SK-N-SH (cell line): ENCODE measurements around the gene MAB21L3. TPM values are rescaled to one million over a fixed set of nuclear protein-coding genes. Genes with fewer than 3 reads are reported as not detected.

Source experiments
- CTCF ChIA-PET: fragments of 300-600, 350-600 bp; formaldehyde crosslinking; extraction: SDS; loops from one replicate; lab custom pipeline; 2021; lab: Yijun Ruan, JAX
- POLR2A ChIA-PET: fragments of 350-600 bp; sonication (Branson Sonifier 250); formaldehyde crosslinking; extraction: SDS; loops from one replicate; lab custom pipeline; 2020; ENCODE audit warnings: antibody characterized with exemption, inconsistent platforms; lab: Yijun Ruan, JAX
- DNase-seq: peaks from one replicate; pipeline ENCODE4 v3.0.0; 2012
- H2AFZ ChIP-seq: fragments of 200-600 bp; sonication (generic); 2 replicates; pipeline ENCODE4 v1.8.1; 2016; ENCODE audit warnings: antibody characterized with exemption, mild to moderate bottlenecking, low read depth
- H3F3A ChIP-seq: fragments of 200-600 bp; sonication (generic); replicated peaks from 2 replicates; pipeline ENCODE3; 2016; ENCODE audit warnings: antibody characterized with exemption, mild to moderate bottlenecking; ENCODE audit not compliant: insufficient read depth
- H3K27ac ChIP-seq, 2 experiments: fragments of 200-500 bp in 1 of 2; fragments of 200-600 bp in 1 of 2; sonication (Bioruptor generic) in 1 of 2; sonication (generic), shearing (Covaris generic) in 1 of 2; 2 replicates each; pipeline versions ENCODE4 v1.5.1 to v1.6.1; 2014 to 2016; ENCODE audit warnings: low read depth in 2 of 2, inconsistent platforms in 1 of 2, low read length in 1 of 2, mild to moderate bottlenecking in 1 of 2, mixed read lengths in 1 of 2
- H3K27me3 ChIP-seq: fragments of 200-600 bp; sonication (generic), shearing (Covaris generic); 2 replicates; pipeline ENCODE4 v1.6.1; 2016; ENCODE audit warnings: mixed run types; ENCODE audit not compliant: insufficient read depth
- H3K36me3 ChIP-seq, 2 experiments: fragments of 200-500 bp in 1 of 2; fragments of 200-600 bp in 1 of 2; sonication (Bioruptor generic) in 1 of 2; sonication (generic) in 1 of 2; replicated peaks in 1 of 2; 2 replicates each; pipeline versions ENCODE3 to v1.5.1; 2014 to 2016; ENCODE audit warnings: low read length in 1 of 2, mild to moderate bottlenecking in 1 of 2; ENCODE audit not compliant: insufficient read depth in 2 of 2, control insufficient read depth in 1 of 2
- H3K4me1 ChIP-seq, 2 experiments: fragments of 200-500 bp in 1 of 2; fragments of 200-600 bp in 1 of 2; sonication (Bioruptor generic) in 1 of 2; sonication (generic), shearing (Covaris generic) in 1 of 2; 2 replicates each; pipeline versions ENCODE4 v1.5.1 to v1.6.1; 2014 to 2016; ENCODE audit warnings: low read depth in 1 of 2, low read length in 1 of 2, mixed run types in 1 of 2; ENCODE audit not compliant: insufficient read depth in 2 of 2, control insufficient read depth in 1 of 2
- H3K4me2 ChIP-seq: fragments of 200-600 bp; sonication (generic), shearing (Covaris generic); 2 replicates; pipeline ENCODE4 v1.6.1; 2017; ENCODE audit warnings: mixed run types
- H3K4me3 ChIP-seq, 2 experiments: fragments of 200-500 bp in 1 of 2; fragments of 200-600 bp in 1 of 2; sonication (Bioruptor generic) in 1 of 2; sonication (generic), shearing (Covaris generic) in 1 of 2; 2 replicates each; pipeline versions ENCODE4 v1.5.1 to v1.8.1; 2014 to 2016; ENCODE audit warnings: low read depth in 2 of 2, inconsistent platforms in 1 of 2, low read length in 1 of 2, mild to moderate bottlenecking in 1 of 2, mixed read lengths in 1 of 2, moderate library complexity in 1 of 2
- H3K79me2 ChIP-seq: fragments of 200-600 bp; sonication (generic); 2 replicates; pipeline ENCODE4 v1.8.1; 2017; ENCODE audit warnings: mild to moderate bottlenecking; ENCODE audit not compliant: insufficient read depth
- H3K9ac ChIP-seq: fragments of 200-600 bp; sonication (generic); 2 replicates; pipeline ENCODE4 v1.6.1; 2017; ENCODE audit warnings: mixed run types
- H3K9me2 ChIP-seq: fragments of 200-600 bp; sonication (generic); 2 replicates; pipeline ENCODE4 v1.6.1; 2017; ENCODE audit warnings: mixed run types
- H3K9me3 ChIP-seq: fragments of 200-600 bp; sonication (generic); 2 replicates; pipeline ENCODE4 v1.6.1; 2017; ENCODE audit warnings: mixed run types, mild to moderate bottlenecking, moderate library complexity
- H4K20me1 ChIP-seq: fragments of 200-600 bp; sonication (generic); 2 replicates; pipeline ENCODE4 v1.6.1; 2017; ENCODE audit warnings: mild to moderate bottlenecking, mixed run types; ENCODE audit not compliant: insufficient read depth
- EP300 ChIP-seq, 2 experiments: IDR thresholded peaks; 2 replicates each; pipeline versions ENCODE4 v1.4.0 to v1.6.1; 2012; ENCODE audit warnings: borderline replicate concordance in 1 of 2, low read depth in 1 of 2, low read length in 1 of 2
- FOXM1 ChIP-seq: IDR thresholded peaks from 2 replicates; pipeline ENCODE4 v1.4.0; 2012; ENCODE audit warnings: low read depth, mild to moderate bottlenecking
- GABPA ChIP-seq: IDR thresholded peaks from 2 replicates; pipeline ENCODE4 v1.4.0; 2012; ENCODE audit warnings: low read depth, mild to moderate bottlenecking
- GATA2 ChIP-seq: sonication (generic); formaldehyde crosslinking; IDR thresholded peaks from 2 replicates; pipeline ENCODE4 v1.5.0; 2020; ENCODE audit warnings: mild to moderate bottlenecking, missing genetic modification reagents
- JUND ChIP-seq: IDR thresholded peaks from 2 replicates; pipeline ENCODE4 v1.4.0; 2012
- MEF2A ChIP-seq: IDR thresholded peaks from 2 replicates; pipeline ENCODE4 v1.4.0; 2012; ENCODE audit warnings: low read depth, borderline replicate concordance
- NFIC ChIP-seq: IDR thresholded peaks from 2 replicates; pipeline ENCODE4 v1.4.0; 2012; ENCODE audit warnings: borderline replicate concordance
- POLR2AphosphoS5 ChIP-seq: IDR thresholded peaks from 2 replicates; pipeline ENCODE4 v1.6.1; 2012; ENCODE audit warnings: low read depth, low read length
- RAD21 ChIP-seq: IDR thresholded peaks from 2 replicates; pipeline ENCODE4 v1.6.1; 2012; ENCODE audit warnings: mild to moderate bottlenecking, low read length
- RCOR1 ChIP-seq: fragments of 150-350 bp; IDR thresholded peaks from 2 replicates; pipeline ENCODE4 v1.6.1; 2017; ENCODE audit warnings: antibody characterized with exemption, low read length
- SIN3A ChIP-seq: IDR thresholded peaks from 2 replicates; pipeline ENCODE4 v1.6.1; 2012; ENCODE audit warnings: low read depth, mild to moderate bottlenecking, low read length, moderate library complexity, borderline replicate concordance
- TAF1 ChIP-seq: IDR thresholded peaks from 2 replicates; pipeline ENCODE4 v1.6.1; 2012; ENCODE audit warnings: low read depth, mild to moderate bottlenecking, low read length, moderate library complexity, borderline replicate concordance
- TCF12 ChIP-seq: IDR thresholded peaks from 2 replicates; pipeline ENCODE4 v1.4.0; 2012
- TEAD4 ChIP-seq: IDR thresholded peaks from 2 replicates; pipeline ENCODE4 v1.4.0; 2012; ENCODE audit warnings: mild to moderate bottlenecking, borderline replicate concordance; ENCODE audit not compliant: insufficient read depth
- YY1 ChIP-seq: IDR thresholded peaks from 2 replicates; pipeline ENCODE4 v1.4.0; 2012; ENCODE audit warnings: low read depth, mild to moderate bottlenecking
- WGBS: methylation state at CpG from one replicate; pipeline ENCODE4 v1.1.6; 2017; ENCODE audit warnings: low lambda C conversion rate; 5-methylcytosine and 5-hydroxymethylcytosine counted together
- polyA plus RNA-seq, 3 experiments: library from polyadenylated mRNA; depleted of rRNA; stranded (reverse); fragments of >200 nt; gene quantifications; 2 replicates each; pipeline ENCODE4 v1.2.3, GENCODE V29; 2012
- TF ChIP-seq, protein P1 (sequence below): IDR thresholded peaks from 2 replicates; pipeline ENCODE4; 2012
- TF ChIP-seq, protein P2 (sequence below): fragments of 200-600 bp; sonication (generic); IDR thresholded peaks from 2 replicates; pipeline ENCODE4 v1.6.1; 2017; ENCODE audit warnings: antibody characterized with exemption, mild to moderate bottlenecking, moderate library complexity
- TF ChIP-seq, protein P3 (sequence below): fragments of 150-350 bp; IDR thresholded peaks from 2 replicates; pipeline ENCODE4 v1.6.1; 2016; ENCODE audit warnings: mild to moderate bottlenecking, low read depth, low read length
- TF ChIP-seq, protein P4 (sequence below): IDR thresholded peaks from 2 replicates; pipeline ENCODE4 v1.4.0; 2012; ENCODE audit warnings: low read depth, borderline replicate concordance
- TF ChIP-seq, protein P5 (sequence below): fragments of 150-350 bp; IDR thresholded peaks from 2 replicates; pipeline ENCODE4 v1.6.1; 2017; ENCODE audit warnings: antibody characterized with exemption, low read length, low read depth, borderline replicate concordance

MAB21L3 gene
- polyA plus RNA-seq, 1 of the 3 experiments (the other 2 are of a cell fraction) = not detected

DNA sequence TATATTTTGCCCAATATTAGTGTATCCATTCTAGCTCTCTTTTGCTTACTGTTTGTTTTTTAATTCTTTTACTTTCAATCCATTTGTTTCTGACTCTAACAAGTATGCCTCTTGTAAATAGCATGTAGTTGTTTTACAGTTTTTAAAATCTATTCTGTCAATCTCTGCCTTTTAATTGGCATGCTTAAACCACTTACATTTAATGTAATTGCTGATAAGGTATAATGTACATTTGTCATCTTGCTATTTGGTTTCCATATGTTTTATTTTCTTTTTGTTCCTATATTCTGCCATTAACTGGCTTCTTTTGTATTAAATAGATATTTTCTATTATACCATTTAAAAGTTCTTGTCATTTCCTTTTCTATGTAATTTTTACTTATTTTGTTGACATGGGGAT lies 16.2 kb upstream of the MAB21L3 start (continued):
- TF ChIP-seq NFIC (no peak), EP300 (IDR thresholded peaks at IDR 0.05; ENCODE audit: borderline replicate concordance in 1 of 2, low read depth in 1 of 2, low read length in 1 of 2) (no peak), MEF2A (no peak), TEAD4 (no peak), RAD21 (no peak), GABPA (no peak), RCOR1 (no peak), FOXM1 (no peak), GATA2 (CRISPR knock-in tag) (no peak)
- TF ChIP-seq, protein P1, sequence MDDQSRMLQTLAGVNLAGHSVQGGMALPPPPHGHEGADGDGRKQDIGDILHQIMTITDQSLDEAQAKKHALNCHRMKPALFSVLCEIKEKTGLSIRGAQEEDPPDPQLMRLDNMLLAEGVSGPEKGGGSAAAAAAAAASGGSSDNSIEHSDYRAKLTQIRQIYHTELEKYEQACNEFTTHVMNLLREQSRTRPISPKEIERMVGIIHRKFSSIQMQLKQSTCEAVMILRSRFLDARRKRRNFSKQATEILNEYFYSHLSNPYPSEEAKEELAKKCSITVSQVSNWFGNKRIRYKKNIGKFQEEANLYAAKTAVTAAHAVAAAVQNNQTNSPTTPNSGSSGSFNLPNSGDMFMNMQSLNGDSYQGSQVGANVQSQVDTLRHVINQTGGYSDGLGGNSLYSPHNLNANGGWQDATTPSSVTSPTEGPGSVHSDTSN = no peak
- TF ChIP-seq, protein P2, sequence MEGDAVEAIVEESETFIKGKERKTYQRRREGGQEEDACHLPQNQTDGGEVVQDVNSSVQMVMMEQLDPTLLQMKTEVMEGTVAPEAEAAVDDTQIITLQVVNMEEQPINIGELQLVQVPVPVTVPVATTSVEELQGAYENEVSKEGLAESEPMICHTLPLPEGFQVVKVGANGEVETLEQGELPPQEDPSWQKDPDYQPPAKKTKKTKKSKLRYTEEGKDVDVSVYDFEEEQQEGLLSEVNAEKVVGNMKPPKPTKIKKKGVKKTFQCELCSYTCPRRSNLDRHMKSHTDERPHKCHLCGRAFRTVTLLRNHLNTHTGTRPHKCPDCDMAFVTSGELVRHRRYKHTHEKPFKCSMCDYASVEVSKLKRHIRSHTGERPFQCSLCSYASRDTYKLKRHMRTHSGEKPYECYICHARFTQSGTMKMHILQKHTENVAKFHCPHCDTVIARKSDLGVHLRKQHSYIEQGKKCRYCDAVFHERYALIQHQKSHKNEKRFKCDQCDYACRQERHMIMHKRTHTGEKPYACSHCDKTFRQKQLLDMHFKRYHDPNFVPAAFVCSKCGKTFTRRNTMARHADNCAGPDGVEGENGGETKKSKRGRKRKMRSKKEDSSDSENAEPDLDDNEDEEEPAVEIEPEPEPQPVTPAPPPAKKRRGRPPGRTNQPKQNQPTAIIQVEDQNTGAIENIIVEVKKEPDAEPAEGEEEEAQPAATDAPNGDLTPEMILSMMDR = no peak

DNA sequence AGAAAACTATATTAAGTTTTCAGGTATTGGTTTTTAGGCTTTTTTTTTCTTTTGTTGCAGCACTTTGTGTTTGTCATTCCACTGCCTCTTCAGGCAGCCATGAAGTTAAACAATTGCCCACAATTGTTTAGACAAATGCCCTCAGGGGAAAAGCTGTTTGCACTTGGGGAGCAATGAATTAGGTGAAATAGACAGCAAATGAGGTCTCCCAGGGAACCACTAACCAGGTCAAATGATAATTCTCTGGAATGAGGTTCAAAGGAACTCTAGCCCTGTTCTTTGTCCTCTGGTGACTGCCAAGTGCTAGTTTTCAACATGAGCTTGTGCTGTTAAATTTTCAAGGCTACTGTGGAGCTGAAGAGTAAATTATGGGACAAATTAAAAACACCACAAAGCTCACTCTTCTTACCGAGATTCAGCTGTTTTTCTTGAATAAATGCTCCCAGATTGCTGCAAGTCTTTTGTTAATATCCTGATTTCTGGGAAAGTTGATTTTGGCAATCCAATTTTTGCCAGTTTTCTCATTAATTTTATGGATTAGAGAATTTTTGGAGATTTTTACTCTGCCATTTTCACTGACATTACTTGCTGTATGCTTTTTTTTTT lies 15.1 kb upstream of the MAB21L3 start:
- Histone ChIP-seq H3K4me2 (no peak overlapping the region), H3F3A (no peaks in the 10 kb centered on the region), H3K9me2 (peaks cover 3% of the 10 kb centered on the region; the same call in 1 of the 2 replicates), H2AFZ (no peak overlapping the region), H3K4me3 (no peak overlapping the region), H3K27me3 (no peaks in the 10 kb centered on the region), H3K4me1 (no peaks in the 10 kb centered on the region), H3K79me2 (no peaks in the 10 kb centered on the region), H4K20me1 (no peaks in the 10 kb centered on the region), H3K27ac (no peak overlapping the region), H3K36me3 (no peaks in the 10 kb centered on the region), H3K9ac (no peak overlapping the region), H3K9me3 (no peaks in the 10 kb centered on the region)
- ChIA-PET POLR2A (no interaction called here), CTCF (interaction anchor here (0.7 to 0.9 kb wide), 2 partner anchors 67 to 264 kb away, joined by 3 to 4 read pairs; no protein-coding TSS in a partner anchor)
- TF ChIP-seq TCF12 (no peak), RCOR1 (no peak), YY1 (no peak), TAF1 (no peak), FOXM1 (no peak), SIN3A (no peak), JUND (no peak), POLR2AphosphoS5 (no peak), GATA2 (CRISPR knock-in tag) (no peak), GABPA (no peak), EP300 (IDR thresholded peaks at IDR 0.05; ENCODE audit: borderline replicate concordance in 1 of 2, low read depth in 1 of 2, low read length in 1 of 2) (no peak), NFIC (no peak)
- TF ChIP-seq, protein P3, sequence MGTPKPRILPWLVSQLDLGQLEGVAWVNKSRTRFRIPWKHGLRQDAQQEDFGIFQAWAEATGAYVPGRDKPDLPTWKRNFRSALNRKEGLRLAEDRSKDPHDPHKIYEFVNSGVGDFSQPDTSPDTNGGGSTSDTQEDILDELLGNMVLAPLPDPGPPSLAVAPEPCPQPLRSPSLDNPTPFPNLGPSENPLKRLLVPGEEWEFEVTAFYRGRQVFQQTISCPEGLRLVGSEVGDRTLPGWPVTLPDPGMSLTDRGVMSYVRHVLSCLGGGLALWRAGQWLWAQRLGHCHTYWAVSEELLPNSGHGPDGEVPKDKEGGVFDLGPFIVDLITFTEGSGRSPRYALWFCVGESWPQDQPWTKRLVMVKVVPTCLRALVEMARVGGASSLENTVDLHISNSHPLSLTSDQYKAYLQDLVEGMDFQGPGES = no peak
- TF ChIP-seq, protein P4, sequence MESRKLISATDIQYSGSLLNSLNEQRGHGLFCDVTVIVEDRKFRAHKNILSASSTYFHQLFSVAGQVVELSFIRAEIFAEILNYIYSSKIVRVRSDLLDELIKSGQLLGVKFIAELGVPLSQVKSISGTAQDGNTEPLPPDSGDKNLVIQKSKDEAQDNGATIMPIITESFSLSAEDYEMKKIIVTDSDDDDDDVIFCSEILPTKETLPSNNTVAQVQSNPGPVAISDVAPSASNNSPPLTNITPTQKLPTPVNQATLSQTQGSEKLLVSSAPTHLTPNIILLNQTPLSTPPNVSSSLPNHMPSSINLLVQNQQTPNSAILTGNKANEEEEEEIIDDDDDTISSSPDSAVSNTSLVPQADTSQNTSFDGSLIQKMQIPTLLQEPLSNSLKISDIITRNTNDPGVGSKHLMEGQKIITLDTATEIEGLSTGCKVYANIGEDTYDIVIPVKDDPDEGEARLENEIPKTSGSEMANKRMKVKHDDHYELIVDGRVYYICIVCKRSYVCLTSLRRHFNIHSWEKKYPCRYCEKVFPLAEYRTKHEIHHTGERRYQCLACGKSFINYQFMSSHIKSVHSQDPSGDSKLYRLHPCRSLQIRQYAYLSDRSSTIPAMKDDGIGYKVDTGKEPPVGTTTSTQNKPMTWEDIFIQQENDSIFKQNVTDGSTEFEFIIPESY = no peak
- TF ChIP-seq, protein P5, sequence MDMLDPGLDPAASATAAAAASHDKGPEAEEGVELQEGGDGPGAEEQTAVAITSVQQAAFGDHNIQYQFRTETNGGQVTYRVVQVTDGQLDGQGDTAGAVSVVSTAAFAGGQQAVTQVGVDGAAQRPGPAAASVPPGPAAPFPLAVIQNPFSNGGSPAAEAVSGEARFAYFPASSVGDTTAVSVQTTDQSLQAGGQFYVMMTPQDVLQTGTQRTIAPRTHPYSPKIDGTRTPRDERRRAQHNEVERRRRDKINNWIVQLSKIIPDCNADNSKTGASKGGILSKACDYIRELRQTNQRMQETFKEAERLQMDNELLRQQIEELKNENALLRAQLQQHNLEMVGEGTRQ = no peak
- DNase-seq = no peak
- WGBS = 0% methylated on average over 1 of the region's 1 CpG
